Body of pancreas (tissue), 4 donors: ENCODE measurements around the gene OR5K1.

Experiments used
- CTCF ChIP-seq, 7 experiments: fragments of 450-650 bp in 4 of 7; fragments of 200-600 bp in 3 of 7; sonication (generic) in 3 of 7; IDR thresholded peaks; one replicate each; pipeline ENCODE4 v1.5.1; 2016 to 2019; ENCODE audit warnings: antibody characterized with exemption in 7 of 7
- POLR2A ChIP-seq, 3 donors: fragments of 450-650 bp; IDR thresholded peaks; one replicate each; pipeline ENCODE4 v1.6.1; 2016; ENCODE audit warnings: antibody characterized with exemption in 3 of 3, mild to moderate bottlenecking in 2 of 3

- TF ChIP-seq CTCF (IDR thresholded peaks at IDR 0.05), result no peak
- TF ChIP-seq POLR2A (IDR thresholded peaks at IDR 0.05), result no peak
These were observed 29.2 kb upstream of the OR5K1 start for GRCh38 chr3:98433764-98434163.
